ENCODE data around the gene PEF1.

GRCh38 chr1:31586376-31587327, 58.0 kb downstream of the PEF1 start:
- no peak for TF ChIP-seq CTCF (conservative IDR thresholded peaks at IDR 0.05; ENCODE audit: low read depth, low read length)
- no peak for TF ChIP-seq EZH2phosphoT487 (IDR thresholded peaks at IDR 0.05; ENCODE audit: borderline replicate concordance, low read length)
- no peak for TF ChIP-seq EZH2 (IDR thresholded peaks at IDR 0.05; ENCODE audit: low read length, unreplicated experiment)
